SJSA1 (cell line): ENCODE results near the gene HMGCS2. TPM values are rescaled to one million over a fixed set of nuclear protein-coding genes. Genes with fewer than 3 reads are reported as not detected.

Source experiments
- DNase-seq, 2 experiments: peaks; one replicate each; pipeline ENCODE4 v3.0.0-alpha.2; 2015 to 2020; ENCODE audit warnings: low spot score in 2 of 2, low read depth in 1 of 2
- H3K27ac ChIP-seq: fragments of 250-450 bp; sonication (Bioruptor Pico); 2 replicates; pipeline ENCODE4 v1.5.1; 2020; ENCODE audit warnings: mild to moderate bottlenecking, moderate library complexity
- H3K27me3 ChIP-seq: fragments of 250-450 bp; sonication (Bioruptor Pico); replicated peaks from 2 replicates; pipeline ENCODE4 v1.5.1; 2020; ENCODE audit warnings: mild to moderate bottlenecking, moderate library complexity
- H3K36me3 ChIP-seq: fragments of 250-450 bp; sonication (Bioruptor Pico); 2 replicates; pipeline ENCODE4 v1.5.1; 2020; ENCODE audit warnings: mild to moderate bottlenecking
- H3K4me1 ChIP-seq: fragments of 250-450 bp; sonication (Bioruptor Pico); replicated peaks from 2 replicates; pipeline ENCODE4 v1.6.1; 2021; ENCODE audit warnings: mild to moderate bottlenecking
- H3K4me3 ChIP-seq: fragments of 250-450 bp; sonication (Bioruptor Pico); 2 replicates; pipeline ENCODE4 v1.5.1; 2020; ENCODE audit warnings: mild to moderate bottlenecking
- H3K9me3 ChIP-seq: fragments of 250-450 bp; sonication (Bioruptor Pico); replicated peaks from 2 replicates; pipeline ENCODE4 v1.5.1; 2020; ENCODE audit warnings: mild to moderate bottlenecking
- total RNA-seq: library from RNA; depleted of rRNA; stranded (reverse); fragments of >200 nt; shearing (Covaris generic); gene quantifications from 2 replicates; pipeline ENCODE4 v1.2.3, GENCODE V29; 2014

Gene HMGCS2
- total RNA-seq, 1 experiment from 2014 or later = not detected

DNA sequence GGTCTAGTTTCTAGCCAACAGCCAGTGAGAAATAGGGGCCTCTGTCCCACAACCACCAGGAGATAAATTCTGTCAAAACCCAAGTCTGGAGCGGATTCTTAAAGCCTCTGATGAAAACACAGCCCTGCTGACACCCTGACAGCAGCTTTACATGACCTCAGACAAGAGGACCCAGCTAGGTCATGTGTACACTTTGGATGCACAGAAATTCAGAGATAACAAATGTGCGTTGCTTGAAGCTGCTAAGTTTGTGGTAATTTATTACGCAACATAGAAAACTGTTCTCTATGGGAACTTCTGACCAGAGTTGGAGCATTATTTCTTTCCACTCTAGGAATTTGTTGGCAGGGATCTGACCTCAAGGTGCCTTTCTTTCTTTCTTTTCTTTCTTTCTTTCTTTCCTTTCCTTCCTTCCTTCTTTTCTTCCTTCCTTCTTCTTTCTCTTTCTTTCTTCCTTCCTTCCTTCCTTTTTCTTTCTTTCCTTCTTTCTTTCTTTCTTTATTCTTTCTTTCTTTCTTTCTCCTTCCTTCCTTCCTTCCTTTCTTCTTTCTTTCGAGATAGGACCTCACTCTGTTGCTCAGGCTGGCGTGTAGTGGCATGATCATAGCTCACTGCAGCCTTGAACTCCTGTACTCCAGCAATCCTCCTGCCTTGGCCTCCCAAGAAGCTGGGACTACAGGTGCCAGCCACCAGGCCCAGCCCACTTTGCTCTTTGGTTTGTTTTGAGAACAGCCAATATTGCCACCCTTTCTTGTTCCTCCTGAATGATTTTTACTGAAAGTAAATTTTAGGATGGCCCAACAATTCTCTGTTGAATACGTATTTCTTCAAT is 14.9 kb upstream of the HMGCS2 start:
- H3K9me3 ChIP-seq = no peaks in the 10 kb centered on the region
- H3K27ac ChIP-seq = no peak overlapping the region
- no peaks in the 10 kb centered on the region for H3K27me3 ChIP-seq
- DNase-seq = no peak
- no peak overlapping the region for H3K4me3 ChIP-seq
- no peaks in the 10 kb centered on the region for H3K36me3 ChIP-seq
- H3K4me1 ChIP-seq = peaks cover 26% of the 10 kb centered on the region

DNA sequence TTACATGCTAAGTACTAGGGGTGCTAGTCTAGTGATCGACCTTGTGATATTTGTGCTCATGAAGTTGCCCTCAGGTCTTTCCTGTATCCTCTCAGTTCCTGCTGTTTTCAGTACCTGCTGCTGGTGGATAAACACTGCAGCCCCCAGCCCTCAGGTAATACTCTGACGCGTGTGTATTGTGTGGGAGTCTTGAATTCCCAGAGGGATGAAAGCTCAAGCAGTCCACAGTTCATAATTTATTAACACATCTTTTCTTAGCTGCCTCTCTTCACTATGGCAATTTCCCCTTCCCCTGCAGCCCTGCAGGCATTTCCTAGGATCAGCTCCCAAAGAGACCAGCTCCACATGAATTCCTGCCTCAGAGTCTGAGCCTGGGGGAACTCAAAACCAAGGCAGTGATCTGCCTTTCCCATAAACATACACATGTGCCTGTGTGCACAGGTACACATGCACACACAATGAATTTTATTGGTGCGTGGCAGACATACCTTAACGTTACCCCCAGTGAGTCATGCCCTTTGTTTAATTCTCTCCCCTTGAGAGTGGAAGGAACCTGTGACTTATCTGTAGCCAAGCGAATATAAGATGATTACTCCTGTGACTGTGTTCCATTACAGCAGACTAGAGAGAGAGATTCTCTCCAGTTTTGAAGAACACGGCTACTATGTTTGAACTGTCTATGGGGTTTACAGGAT is 14.1 kb upstream of the HMGCS2 start:
- no peak overlapping the region for H3K27ac ChIP-seq
- no peaks in the 10 kb centered on the region for H3K27me3 ChIP-seq
- H3K9me3 ChIP-seq = no peaks in the 10 kb centered on the region
- H3K36me3 ChIP-seq = no peaks in the 10 kb centered on the region
- H3K4me3 ChIP-seq = no peak overlapping the region
- H3K4me1 ChIP-seq = peaks cover 22% of the 10 kb centered on the region
- no peak for DNase-seq

DNA sequence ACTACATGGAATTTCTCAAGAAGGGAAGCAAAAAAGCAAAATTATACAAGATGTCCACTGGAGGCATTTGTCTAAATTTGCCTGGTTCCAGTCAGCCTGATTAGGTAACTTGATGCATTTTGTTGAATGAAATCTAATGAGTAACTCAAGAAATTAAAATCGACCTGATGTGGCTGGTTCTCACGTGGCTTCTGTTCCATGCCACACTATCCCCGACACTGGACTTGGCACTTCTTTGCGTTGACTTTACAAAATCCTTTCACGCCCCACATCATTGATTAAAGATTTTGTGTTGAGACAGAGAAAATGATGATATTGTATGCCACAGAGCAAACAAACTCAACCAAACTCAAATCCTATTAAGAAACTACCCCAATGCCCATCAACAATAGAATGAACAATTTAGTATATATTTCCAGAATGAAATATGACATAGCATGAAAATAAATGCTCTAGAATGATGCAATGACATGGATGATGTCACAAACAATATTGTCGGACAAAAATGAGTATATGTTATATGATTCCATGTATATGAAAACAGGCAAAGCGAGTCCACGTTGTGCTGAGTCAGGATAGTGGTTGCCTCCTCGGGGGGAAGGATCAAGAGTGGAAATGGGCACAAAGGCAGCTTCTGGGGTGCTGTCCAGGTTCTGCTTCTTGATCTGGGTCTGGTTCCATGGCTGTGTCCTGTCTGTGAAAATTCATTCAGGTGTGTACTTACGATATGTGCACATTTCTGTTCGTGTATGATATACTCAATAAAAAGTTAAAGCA is 12.9 kb upstream of the HMGCS2 start:
- Histone ChIP-seq H3K4me3 (no peak overlapping the region), H3K27me3 (no peaks in the 10 kb centered on the region), H3K27ac (no peak overlapping the region), H3K4me1 (peaks cover 17% of the 10 kb centered on the region), H3K36me3 (no peaks in the 10 kb centered on the region), H3K9me3 (no peaks in the 10 kb centered on the region)
- no peak for DNase-seq

- no peaks in the 10 kb centered on the region for H3K9me3 ChIP-seq
- no peaks in the 10 kb centered on the region for H3K27me3 ChIP-seq
- no peaks in the 10 kb centered on the region for H3K36me3 ChIP-seq
- peaks cover 17% of the 10 kb centered on the region for H3K4me1 ChIP-seq
- no peak overlapping the region for H3K4me3 ChIP-seq
- no peak overlapping the region for H3K27ac ChIP-seq
- DNase-seq = peak in 1 of 2 experiments; percentile 20
These were observed 11.2 kb upstream of the HMGCS2 start for GRCh38 chr1:119779869-119780356.

- Histone ChIP-seq H3K27me3 (no peaks in the 10 kb centered on the region), H3K27ac (no peak overlapping the region), H3K4me3 (no peak overlapping the region), H3K36me3 (no peaks in the 10 kb centered on the region), H3K4me1 (peaks cover 17% of the 10 kb centered on the region), H3K9me3 (no peaks in the 10 kb centered on the region)
- peak in 1 of 2 experiments; percentile 15 for DNase-seq
These were observed 10.3 kb upstream of the HMGCS2 start for GRCh38 chr1:119778886-119779560.

DNA sequence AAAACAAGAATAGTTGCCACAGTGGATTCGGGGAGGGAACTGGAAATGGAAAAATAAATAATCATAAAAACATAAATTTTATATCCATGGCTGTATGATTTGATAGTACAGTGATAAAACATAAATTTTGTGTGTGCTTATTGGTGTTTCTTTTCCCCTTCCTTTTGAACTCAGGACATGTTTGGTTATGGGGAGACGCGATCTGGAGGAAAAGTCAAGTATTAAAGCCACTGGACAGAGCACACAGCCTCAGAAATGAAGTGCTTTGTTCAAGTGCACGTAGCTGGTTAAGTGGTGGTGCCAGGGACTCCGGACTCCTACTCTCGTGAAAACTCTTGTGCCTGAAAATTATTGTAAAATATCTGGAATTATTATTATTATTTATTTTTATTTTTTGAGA is 9.7 kb upstream of the HMGCS2 start:
- H3K27me3 ChIP-seq = no peaks in the 10 kb centered on the region
- no peak for DNase-seq
- H3K36me3 ChIP-seq = no peaks in the 10 kb centered on the region
- H3K9me3 ChIP-seq = no peaks in the 10 kb centered on the region
- no peak overlapping the region for H3K4me3 ChIP-seq
- no peak overlapping the region for H3K27ac ChIP-seq
- peaks cover 17% of the 10 kb centered on the region for H3K4me1 ChIP-seq

DNA sequence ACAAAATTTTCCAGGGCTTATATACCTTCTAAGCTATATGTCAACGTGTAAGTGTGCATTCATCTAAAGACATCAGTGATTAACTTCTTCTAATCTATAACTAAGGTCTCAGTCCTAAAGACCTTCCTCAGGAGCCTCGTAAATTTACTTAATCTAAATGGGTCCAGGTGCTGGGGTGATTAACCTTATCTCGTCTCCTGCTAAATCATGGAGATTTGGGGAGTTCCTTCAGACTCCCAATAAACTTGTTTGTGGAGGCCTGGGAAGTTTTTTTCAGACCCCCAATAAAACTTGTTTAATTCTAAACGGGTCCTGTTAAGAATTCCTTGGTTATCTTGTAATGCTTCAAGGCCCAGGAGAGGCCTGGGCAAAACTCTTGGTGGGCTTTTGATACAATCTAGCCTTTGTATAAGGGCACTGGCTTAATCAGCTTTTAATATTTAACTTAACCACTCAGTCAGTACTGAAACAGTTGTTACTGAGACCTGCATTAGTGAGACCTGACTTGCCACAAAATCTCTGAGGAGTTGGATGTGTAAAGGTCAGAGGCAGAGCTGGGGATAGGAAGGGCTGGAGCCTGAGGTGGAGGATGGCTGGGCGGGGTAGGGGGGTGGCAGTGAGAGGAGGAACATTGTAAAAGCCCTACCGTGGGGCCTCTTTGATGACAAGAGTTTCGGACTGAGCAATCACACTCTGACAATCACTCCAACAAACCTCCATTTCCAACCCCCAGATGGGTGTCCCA is 6.2 kb upstream of the HMGCS2 start:
- no peak overlapping the region for H3K27ac ChIP-seq
- DNase-seq = no peak
- H3K9me3 ChIP-seq = no peaks in the 10 kb centered on the region
- H3K4me1 ChIP-seq = peaks cover 12% of the 10 kb centered on the region
- H3K36me3 ChIP-seq = no peaks in the 10 kb centered on the region
- no peaks in the 10 kb centered on the region; the same call in 1 of the 2 replicates for H3K27me3 ChIP-seq
- no peak overlapping the region for H3K4me3 ChIP-seq

DNA sequence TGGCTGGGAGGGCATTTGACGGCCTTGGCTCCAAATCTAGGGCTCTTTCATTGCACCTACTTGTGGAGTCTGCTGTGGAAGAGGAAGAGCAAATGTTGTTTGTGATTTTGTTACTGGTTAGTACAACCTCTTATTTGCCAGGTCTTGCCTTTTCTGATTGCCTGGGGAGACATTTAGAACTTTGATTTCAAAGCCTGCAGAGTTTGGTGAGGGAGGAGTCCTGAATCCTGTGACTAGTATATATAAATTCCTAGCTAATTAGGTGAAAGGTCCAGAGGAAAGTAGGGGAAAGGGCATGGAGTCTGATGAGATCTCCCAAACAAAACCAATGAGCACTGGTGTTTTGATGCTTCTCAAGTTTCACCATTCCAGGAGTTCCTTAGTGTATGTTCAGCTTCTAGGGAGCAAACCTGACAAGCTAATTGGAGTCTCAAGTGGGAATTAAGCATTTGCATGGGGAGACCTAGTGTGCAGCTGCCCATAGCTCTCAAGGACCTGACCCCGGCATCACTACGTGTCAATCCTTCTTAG is 5.1 kb upstream of the HMGCS2 start:
- Histone ChIP-seq H3K27ac (no peak overlapping the region), H3K27me3 (no peaks in the 10 kb centered on the region; the same call in 1 of the 2 replicates), H3K36me3 (no peaks in the 10 kb centered on the region), H3K4me3 (no peak overlapping the region), H3K9me3 (no peaks in the 10 kb centered on the region), H3K4me1 (peaks cover under 1% of the 10 kb centered on the region)
- no peak for DNase-seq

- DNase-seq = no peak
- Histone ChIP-seq H3K27ac (no peak overlapping the region), H3K9me3 (no peaks in the 10 kb centered on the region), H3K4me1 (no peaks in the 10 kb centered on the region; the same call in 1 of the 2 replicates), H3K27me3 (no peaks in the 10 kb centered on the region; the same call in 1 of the 2 replicates), H3K36me3 (no peaks in the 10 kb centered on the region), H3K4me3 (no peak overlapping the region)
These were observed 3.6 kb upstream of the HMGCS2 start for GRCh38 chr1:119772298-119772697.

DNA sequence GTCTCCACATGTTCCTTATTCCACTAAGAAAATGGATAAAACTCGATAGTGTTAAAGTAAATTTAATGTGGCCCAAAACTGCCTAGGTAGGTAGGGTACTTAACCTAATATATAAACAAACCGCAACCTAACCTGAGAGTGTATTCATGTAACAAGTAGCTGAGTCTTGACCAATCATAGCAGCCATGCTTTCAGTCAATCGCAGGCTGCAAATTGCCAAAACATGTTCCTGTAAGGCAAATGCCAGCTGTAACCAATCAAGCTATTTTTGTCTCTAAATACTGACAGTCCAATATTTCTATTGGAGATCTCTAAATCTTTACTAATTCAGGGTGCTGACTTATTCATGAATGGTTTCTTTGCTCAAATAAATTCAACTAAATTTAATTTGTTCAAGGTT is 3.1 kb upstream of the HMGCS2 start:
- H3K27me3 ChIP-seq = no peaks in the 10 kb centered on the region; the same call in 1 of the 2 replicates
- H3K4me3 ChIP-seq = no peak overlapping the region
- no peaks in the 10 kb centered on the region for H3K9me3 ChIP-seq
- no peak overlapping the region for H3K27ac ChIP-seq
- no peaks in the 10 kb centered on the region; the same call in 1 of the 2 replicates for H3K4me1 ChIP-seq
- DNase-seq = no peak
- no peaks in the 10 kb centered on the region for H3K36me3 ChIP-seq

DNA sequence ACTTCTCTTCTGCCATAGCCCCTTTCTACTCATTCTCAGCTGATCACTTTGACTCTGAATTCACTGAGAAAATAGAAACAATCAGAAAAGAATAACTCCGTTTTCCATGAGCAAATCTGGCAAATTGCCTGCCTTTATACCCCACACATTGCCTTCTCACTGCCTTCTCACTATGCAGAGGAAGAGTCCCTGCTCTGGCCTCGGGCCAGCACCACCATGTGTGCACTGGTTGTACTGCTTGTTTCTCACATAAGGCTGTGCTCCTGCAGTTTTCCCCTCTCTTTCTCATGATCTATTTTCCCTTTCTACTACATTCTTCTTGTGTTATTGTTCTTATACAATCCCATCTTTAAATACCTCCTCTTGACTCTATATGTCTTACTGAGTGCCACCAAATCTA is 2.3 kb upstream of the HMGCS2 start:
- no peak overlapping the region for H3K4me3 ChIP-seq
- H3K27me3 ChIP-seq = no peaks in the 10 kb centered on the region; the same call in 1 of the 2 replicates
- no peak for DNase-seq
- H3K27ac ChIP-seq = no peak overlapping the region
- no peaks in the 10 kb centered on the region; the same call in 1 of the 2 replicates for H3K4me1 ChIP-seq
- no peaks in the 10 kb centered on the region for H3K36me3 ChIP-seq
- H3K9me3 ChIP-seq = no peaks in the 10 kb centered on the region

DNA sequence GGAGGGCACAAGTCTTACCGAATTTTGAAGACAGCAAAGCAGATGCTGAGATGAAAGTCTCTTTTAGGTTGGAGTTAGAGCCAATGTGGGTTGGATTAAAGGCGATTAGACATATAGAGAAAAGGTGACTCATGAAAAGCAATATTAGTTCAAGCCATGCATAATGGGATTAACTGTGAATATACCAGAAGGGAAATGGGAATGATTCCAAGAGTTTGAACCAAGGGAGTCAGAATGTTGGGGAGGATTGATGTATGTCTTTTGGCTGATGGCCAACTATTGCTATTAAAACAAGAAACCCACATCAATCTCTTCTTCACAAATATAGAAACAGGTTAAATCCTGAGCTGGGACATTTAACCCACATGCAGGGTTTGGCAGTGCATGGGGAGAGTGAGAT is 1.2 kb downstream of the HMGCS2 start:
- Histone ChIP-seq H3K36me3 (no peaks in the 10 kb centered on the region), H3K9me3 (no peaks in the 10 kb centered on the region), H3K4me3 (no peak overlapping the region), H3K4me1 (no peaks in the 10 kb centered on the region), H3K27ac (no peak overlapping the region), H3K27me3 (no peaks in the 10 kb centered on the region)
- no peak for DNase-seq
